Measurements from ENCODE around the gene OR10A2.
"Not testable (repeated sequence)": the region's sequence is repeated elsewhere in the genome, so short reads cannot be mapped to it uniquely, and the experiment has no call there.

Gene OR10A2

DNA sequence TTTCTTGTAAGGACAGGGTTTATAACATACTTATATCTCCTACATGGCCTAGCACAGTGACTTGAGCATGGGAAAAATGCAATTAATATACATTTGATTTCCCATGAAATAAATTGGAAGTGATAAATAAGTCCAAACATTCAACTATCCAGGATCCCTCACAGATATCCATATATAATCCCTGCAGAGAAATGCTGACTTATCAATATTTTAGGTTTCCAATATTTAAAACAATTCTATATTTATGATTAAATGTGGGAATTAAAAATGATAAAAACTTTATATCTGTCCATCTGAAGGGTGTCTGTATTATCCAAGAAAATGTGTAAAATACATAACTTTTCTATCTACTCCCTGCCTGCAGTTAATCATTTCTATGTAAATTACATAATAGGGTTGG, 19.9 kb downstream of the OR10A2 start:
- Histone ChIP-seq H3K9ac (ENCODE audit: insufficient read length, low read depth) (no peak overlapping the region), H3K4me1 (ENCODE audit: insufficient read depth, insufficient read length) (no peaks in the 10 kb centered on the region), H3K36me3 (ENCODE audit: insufficient read depth, insufficient read length, low read length) (no peaks in the 10 kb centered on the region), H3K4me3 (ENCODE audit: insufficient read length, low read depth) (no peak overlapping the region), H3K27me3 (ENCODE audit: insufficient read depth, insufficient read length) (no peaks in the 10 kb centered on the region), H3K9me3 (ENCODE audit: insufficient read depth, low read length) (no peaks in the 10 kb centered on the region)
- DNase-seq (ENCODE audit: low read depth, low spot score): no peak
- TF ChIP-seq ZNF274 (IDR thresholded peaks at IDR 0.05; ENCODE audit: low read depth, low read length): no peak
- no peak for TF ChIP-seq SUZ12 (IDR thresholded peaks at IDR 0.05; ENCODE audit: extremely low read depth, insufficient read depth, insufficient read length)
- no peak for TF ChIP-seq YY1 (IDR thresholded peaks at IDR 0.05; ENCODE audit: insufficient read depth, insufficient read length)

DNA sequence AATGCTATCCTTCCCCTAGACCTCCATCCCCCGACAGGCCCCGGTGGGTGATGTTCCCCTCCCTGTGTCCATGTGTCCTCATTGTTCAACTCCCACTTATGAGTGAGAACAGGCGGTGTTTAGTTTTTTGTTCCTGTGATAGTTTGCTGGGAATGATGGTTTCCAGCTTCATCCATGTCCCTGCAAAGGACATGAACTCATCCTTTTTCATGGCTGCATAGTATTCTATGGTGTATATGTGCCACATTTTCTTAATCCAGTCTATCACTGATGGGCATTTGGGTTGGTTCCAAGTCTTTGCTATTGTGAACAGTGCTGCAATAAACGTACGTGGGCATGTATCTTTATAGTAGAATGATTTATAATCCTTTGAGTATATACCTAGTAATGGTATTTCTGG, 24.9 kb downstream of the OR10A2 start:
- not testable (repeated sequence) for H3K9me3 ChIP-seq (ENCODE audit: insufficient read depth, low read length); H3K4me1 ChIP-seq (ENCODE audit: insufficient read depth, insufficient read length); H3K9ac ChIP-seq (ENCODE audit: insufficient read length, low read depth); H3K36me3 ChIP-seq (ENCODE audit: insufficient read depth, insufficient read length, low read length); DNase-seq (ENCODE audit: low read depth, low spot score); H3K27me3 ChIP-seq (ENCODE audit: insufficient read depth, insufficient read length); H3K4me3 ChIP-seq (ENCODE audit: insufficient read length, low read depth)

DNA sequence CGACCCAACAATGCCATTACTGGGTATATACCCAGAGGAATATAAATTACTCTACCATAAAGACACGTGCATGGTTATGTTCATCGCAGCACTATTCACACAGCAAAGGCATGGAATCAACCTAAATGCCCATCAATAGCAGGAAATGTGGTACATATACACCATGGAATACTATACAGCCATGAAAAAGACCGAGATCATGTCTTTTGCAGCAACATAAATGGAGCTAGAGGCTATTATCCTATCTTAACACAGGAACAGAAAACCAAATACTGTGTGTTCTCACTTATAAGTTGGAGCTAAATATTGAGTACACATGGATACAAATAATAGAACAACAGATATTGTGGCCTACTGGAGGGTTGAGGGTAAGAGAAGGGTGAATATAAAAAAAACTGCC, 26.0 kb downstream of the OR10A2 start:
- DNase-seq (ENCODE audit: low read depth, low spot score): no peak
- H3K4me1 ChIP-seq (ENCODE audit: insufficient read depth, insufficient read length): no peaks in the 10 kb centered on the region
- no peak overlapping the region for H3K9ac ChIP-seq (ENCODE audit: insufficient read length, low read depth)

DNA sequence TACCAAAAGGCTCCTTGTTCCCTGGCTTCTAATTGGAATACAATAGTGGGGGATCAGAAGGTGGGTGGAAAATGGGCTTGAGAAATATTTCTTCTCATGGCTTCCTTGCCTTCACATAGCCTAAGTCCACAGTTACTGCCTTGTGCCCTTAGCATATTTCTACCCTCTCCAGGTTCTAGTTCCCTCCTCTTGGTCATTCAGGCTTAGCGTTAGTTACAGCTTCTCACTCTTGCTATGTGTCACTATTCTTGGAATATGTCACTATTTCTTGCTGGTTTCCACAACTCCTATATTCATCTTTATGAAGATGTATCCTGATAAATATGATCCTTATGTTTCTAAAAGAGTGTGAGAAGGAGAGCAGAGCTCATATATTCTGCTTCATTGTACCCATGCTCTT, 27.0 kb downstream of the OR10A2 start:
- Histone ChIP-seq H3K36me3 (ENCODE audit: insufficient read depth, insufficient read length, low read length) (no peaks in the 10 kb centered on the region), H3K4me1 (ENCODE audit: insufficient read depth, insufficient read length) (no peaks in the 10 kb centered on the region), H3K9me3 (ENCODE audit: insufficient read depth, low read length) (no peaks in the 10 kb centered on the region), H3K9ac (ENCODE audit: insufficient read length, low read depth) (no peak overlapping the region), H3K27me3 (ENCODE audit: insufficient read depth, insufficient read length) (no peaks in the 10 kb centered on the region), H3K4me3 (ENCODE audit: insufficient read length, low read depth) (no peak overlapping the region)
- DNase-seq (ENCODE audit: low read depth, low spot score): no peak
- TF ChIP-seq YY1 (IDR thresholded peaks at IDR 0.05; ENCODE audit: insufficient read depth, insufficient read length) (no peak), ZNF274 (IDR thresholded peaks at IDR 0.05; ENCODE audit: low read depth, low read length) (no peak), SUZ12 (IDR thresholded peaks at IDR 0.05; ENCODE audit: extremely low read depth, insufficient read depth, insufficient read length) (no peak)

More for the DNA sequence above, 26.0 kb downstream of the OR10A2 start:
- H3K36me3 ChIP-seq (ENCODE audit: insufficient read depth, insufficient read length, low read length): no peaks in the 10 kb centered on the region
- no peaks in the 10 kb centered on the region for H3K9me3 ChIP-seq (ENCODE audit: insufficient read depth, low read length)
- TF ChIP-seq SUZ12 (IDR thresholded peaks at IDR 0.05; ENCODE audit: extremely low read depth, insufficient read depth, insufficient read length): no peak
- no peak for TF ChIP-seq YY1 (IDR thresholded peaks at IDR 0.05; ENCODE audit: insufficient read depth, insufficient read length)
- no peak for TF ChIP-seq ZNF274 (IDR thresholded peaks at IDR 0.05; ENCODE audit: low read depth, low read length)
- H3K27me3 ChIP-seq (ENCODE audit: insufficient read depth, insufficient read length): no peaks in the 10 kb centered on the region
- H3K4me3 ChIP-seq (ENCODE audit: insufficient read length, low read depth): no peak overlapping the region

DNA sequence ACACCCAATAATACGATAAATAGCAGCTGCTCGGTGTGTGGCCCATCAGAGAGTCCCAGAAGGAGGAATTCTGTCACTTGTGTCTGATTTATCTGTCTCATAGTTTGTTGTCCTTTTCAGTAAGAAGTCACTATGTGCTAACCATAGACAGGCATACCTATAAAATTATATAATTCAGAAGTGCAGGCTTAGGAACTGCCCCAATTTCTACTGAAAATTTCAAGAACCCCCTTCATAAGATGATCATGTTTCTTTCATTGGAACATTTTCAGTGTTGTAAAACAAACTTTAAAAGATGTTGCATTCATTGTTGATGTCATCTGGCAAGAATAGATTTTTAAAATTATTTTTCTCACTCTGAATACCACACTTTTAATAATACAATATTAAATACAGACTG, 29.5 kb downstream of the OR10A2 start, which contains the start of gene OR2D2:
Gene OR2D2, minus strand, starts transcription at position 101 of the 400 bp plus-strand sequence. Its CDS starts 0 bp downstream, at position 101.
- Histone ChIP-seq H3K9ac (ENCODE audit: insufficient read length, low read depth) (no peak within 1 kb of the TSS), H3K9me3 (ENCODE audit: insufficient read depth, low read length) (no peaks in the 10 kb centered on the region), H3K36me3 (ENCODE audit: insufficient read depth, insufficient read length, low read length) (no peaks in the 10 kb centered on the region), H3K4me3 (ENCODE audit: insufficient read length, low read depth) (no peak within 1 kb of the TSS), H3K4me1 (ENCODE audit: insufficient read depth, insufficient read length) (no peaks in the 10 kb centered on the region), H3K27me3 (ENCODE audit: insufficient read depth, insufficient read length) (no peaks in the 10 kb centered on the region)
- DNase-seq (ENCODE audit: low read depth, low spot score): no peak
- TF ChIP-seq SUZ12 (IDR thresholded peaks at IDR 0.05; ENCODE audit: extremely low read depth, insufficient read depth, insufficient read length): no peak
- no peak for TF ChIP-seq YY1 (IDR thresholded peaks at IDR 0.05; ENCODE audit: insufficient read depth, insufficient read length)
- TF ChIP-seq ZNF274 (IDR thresholded peaks at IDR 0.05; ENCODE audit: low read depth, low read length): no peak

DNA sequence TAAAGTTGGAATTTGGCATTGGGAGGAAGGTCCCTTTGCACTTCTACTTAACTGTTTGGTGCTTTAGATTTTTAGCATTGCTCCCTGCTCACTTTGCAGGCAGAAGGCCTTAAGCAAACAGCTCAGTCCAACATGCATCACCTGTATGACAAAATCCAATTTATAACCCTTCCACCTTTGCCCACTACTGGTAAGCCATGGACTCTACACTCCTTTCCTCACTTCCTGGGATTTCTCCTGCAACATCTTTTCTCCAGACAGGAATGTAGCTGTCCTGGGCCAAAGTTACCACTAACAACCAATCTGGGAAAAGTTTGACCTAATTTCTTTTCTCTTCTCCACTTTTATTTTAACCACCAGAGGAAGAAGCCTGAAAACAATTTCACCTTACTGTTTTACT, 31.2 kb downstream of the OR10A2 start:
- H3K4me3 ChIP-seq (ENCODE audit: insufficient read length, low read depth): no peak overlapping the region
- TF ChIP-seq YY1 (IDR thresholded peaks at IDR 0.05; ENCODE audit: insufficient read depth, insufficient read length): no peak
- no peak for TF ChIP-seq ZNF274 (IDR thresholded peaks at IDR 0.05; ENCODE audit: low read depth, low read length)
- no peak for TF ChIP-seq SUZ12 (IDR thresholded peaks at IDR 0.05; ENCODE audit: extremely low read depth, insufficient read depth, insufficient read length)
- H3K9ac ChIP-seq (ENCODE audit: insufficient read length, low read depth): no peak overlapping the region
- H3K9me3 ChIP-seq (ENCODE audit: insufficient read depth, low read length): no peaks in the 10 kb centered on the region
- DNase-seq (ENCODE audit: low read depth, low spot score): no peak
- H3K4me1 ChIP-seq (ENCODE audit: insufficient read depth, insufficient read length): no peaks in the 10 kb centered on the region
- H3K36me3 ChIP-seq (ENCODE audit: insufficient read depth, insufficient read length, low read length): no peaks in the 10 kb centered on the region
- H3K27me3 ChIP-seq (ENCODE audit: insufficient read depth, insufficient read length): no peaks in the 10 kb centered on the region

DNA sequence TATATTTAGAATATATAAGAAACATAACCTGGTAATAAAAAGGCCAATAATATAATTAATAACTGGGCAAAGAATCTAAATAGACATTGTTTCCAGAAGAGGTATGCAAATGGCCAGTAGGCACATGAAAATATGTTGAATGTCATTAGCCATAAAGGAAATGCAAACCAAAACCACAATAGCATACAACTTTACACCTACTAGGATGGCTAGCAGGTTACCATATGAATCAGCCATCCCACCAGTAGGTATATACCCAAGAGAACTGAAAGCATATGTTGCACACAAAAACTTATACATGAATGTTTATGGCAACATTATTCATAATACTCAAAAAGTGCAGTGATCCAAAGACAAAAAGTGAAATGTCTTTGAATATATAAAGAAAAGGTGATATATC, 32.2 kb downstream of the OR10A2 start:
- no peaks in the 10 kb centered on the region for H3K9me3 ChIP-seq (ENCODE audit: insufficient read depth, low read length)
- DNase-seq (ENCODE audit: low read depth, low spot score): no peak
- TF ChIP-seq SUZ12 (IDR thresholded peaks at IDR 0.05; ENCODE audit: extremely low read depth, insufficient read depth, insufficient read length) (no peak), YY1 (IDR thresholded peaks at IDR 0.05; ENCODE audit: insufficient read depth, insufficient read length) (no peak), ZNF274 (IDR thresholded peaks at IDR 0.05; ENCODE audit: low read depth, low read length) (no peak)

DNA sequence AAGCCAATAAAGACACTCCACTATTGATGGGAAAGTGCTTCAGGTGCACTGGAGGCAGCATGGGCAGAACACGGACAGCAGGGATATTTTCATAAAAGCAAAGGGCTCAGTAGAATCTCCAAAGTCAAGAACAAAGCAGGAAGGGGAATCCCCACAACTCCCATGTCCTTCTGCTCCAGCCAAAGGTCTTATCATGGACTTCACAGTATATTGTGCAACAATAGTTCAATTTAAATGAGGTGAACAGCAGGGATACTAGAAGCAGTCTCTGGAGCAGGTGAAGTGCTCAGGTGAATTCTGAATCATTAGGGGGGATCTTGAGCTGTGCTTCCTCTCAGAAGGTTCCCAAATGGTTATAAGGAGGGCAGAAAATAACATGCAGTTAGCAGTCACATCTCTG, 36.1 kb downstream of the OR10A2 start:
- Histone ChIP-seq H3K4me3 (ENCODE audit: insufficient read length, low read depth) (no peak overlapping the region), H3K36me3 (ENCODE audit: insufficient read depth, insufficient read length, low read length) (no peaks in the 10 kb centered on the region), H3K27me3 (ENCODE audit: insufficient read depth, insufficient read length) (no peaks in the 10 kb centered on the region), H3K9me3 (ENCODE audit: insufficient read depth, low read length) (peaks cover under 1% of the 10 kb centered on the region; the same call in 1 of the 2 replicates), H3K9ac (ENCODE audit: insufficient read length, low read depth) (no peak overlapping the region), H3K4me1 (ENCODE audit: insufficient read depth, insufficient read length) (no peaks in the 10 kb centered on the region)
- DNase-seq (ENCODE audit: low read depth, low spot score): no peak
- TF ChIP-seq SUZ12 (IDR thresholded peaks at IDR 0.05; ENCODE audit: extremely low read depth, insufficient read depth, insufficient read length): no peak
- TF ChIP-seq YY1 (IDR thresholded peaks at IDR 0.05; ENCODE audit: insufficient read depth, insufficient read length): no peak
- no peak for TF ChIP-seq ZNF274 (IDR thresholded peaks at IDR 0.05; ENCODE audit: low read depth, low read length)

More for the DNA sequence above, 32.2 kb downstream of the OR10A2 start:
- Histone ChIP-seq H3K9ac (ENCODE audit: insufficient read length, low read depth) (no peak overlapping the region), H3K4me1 (ENCODE audit: insufficient read depth, insufficient read length) (no peaks in the 10 kb centered on the region), H3K27me3 (ENCODE audit: insufficient read depth, insufficient read length) (no peaks in the 10 kb centered on the region), H3K4me3 (ENCODE audit: insufficient read length, low read depth) (no peak overlapping the region), H3K36me3 (ENCODE audit: insufficient read depth, insufficient read length, low read length) (no peaks in the 10 kb centered on the region)

All from NT2/D1 (cell line).